NCI-H524 (cell line): Measurements from ENCODE around the gene BSCL2.
"Not testable (repeated sequence)": the region's sequence is repeated elsewhere in the genome, so short reads cannot be mapped to it uniquely, and the experiment has no call there.

ENCODE experiments used
- DNase-seq, 2 experiments: peaks; one replicate each; lab custom pipeline; 2025; lab: John Stamatoyannopoulos, UW

Gene BSCL2

DNA sequence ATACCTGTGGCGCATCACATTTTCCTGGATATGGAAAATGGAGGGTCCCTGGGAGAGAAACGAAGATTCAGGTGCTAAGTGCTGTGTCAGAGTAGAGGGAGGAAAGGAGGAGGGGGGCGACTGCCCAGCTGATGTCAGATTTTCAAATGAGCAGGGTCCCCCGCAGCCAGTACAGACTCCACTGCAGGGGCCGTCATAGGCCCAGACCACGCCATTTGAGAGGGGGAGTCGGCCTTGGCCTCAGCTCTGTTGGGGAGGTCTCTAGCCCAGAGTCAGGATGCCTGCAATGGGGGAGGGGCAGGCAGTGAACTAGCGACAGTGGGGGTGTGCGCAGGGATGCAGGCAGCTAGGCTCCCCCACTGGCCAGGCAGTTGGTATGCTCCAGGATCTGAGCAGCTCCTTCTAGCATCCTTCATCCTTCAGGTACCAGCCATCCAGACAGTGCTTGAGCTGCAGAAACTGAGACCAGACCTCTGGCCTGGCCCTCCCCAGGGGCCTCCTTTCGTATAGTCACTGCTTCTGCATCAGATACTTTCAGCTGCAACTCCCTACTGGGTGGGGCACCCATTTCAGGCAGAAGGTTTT lies at the start of gene BSCL2, which contains the start of gene GNG3:
TSS of gene BSCL2 (minus strand) at position 148 of the 585 bp plus-strand sequence. CDS start 229 bp downstream, outside the sequence.
TSS of gene GNG3 (plus strand) at position 400 of the 585 bp plus-strand sequence. CDS start 620 bp downstream, outside the sequence.
- no peak for DNase-seq

- DNase-seq, result no peak
These were observed 47.9 kb upstream of the BSCL2 start for GRCh38 chr11:62755086-62755615.

DNA sequence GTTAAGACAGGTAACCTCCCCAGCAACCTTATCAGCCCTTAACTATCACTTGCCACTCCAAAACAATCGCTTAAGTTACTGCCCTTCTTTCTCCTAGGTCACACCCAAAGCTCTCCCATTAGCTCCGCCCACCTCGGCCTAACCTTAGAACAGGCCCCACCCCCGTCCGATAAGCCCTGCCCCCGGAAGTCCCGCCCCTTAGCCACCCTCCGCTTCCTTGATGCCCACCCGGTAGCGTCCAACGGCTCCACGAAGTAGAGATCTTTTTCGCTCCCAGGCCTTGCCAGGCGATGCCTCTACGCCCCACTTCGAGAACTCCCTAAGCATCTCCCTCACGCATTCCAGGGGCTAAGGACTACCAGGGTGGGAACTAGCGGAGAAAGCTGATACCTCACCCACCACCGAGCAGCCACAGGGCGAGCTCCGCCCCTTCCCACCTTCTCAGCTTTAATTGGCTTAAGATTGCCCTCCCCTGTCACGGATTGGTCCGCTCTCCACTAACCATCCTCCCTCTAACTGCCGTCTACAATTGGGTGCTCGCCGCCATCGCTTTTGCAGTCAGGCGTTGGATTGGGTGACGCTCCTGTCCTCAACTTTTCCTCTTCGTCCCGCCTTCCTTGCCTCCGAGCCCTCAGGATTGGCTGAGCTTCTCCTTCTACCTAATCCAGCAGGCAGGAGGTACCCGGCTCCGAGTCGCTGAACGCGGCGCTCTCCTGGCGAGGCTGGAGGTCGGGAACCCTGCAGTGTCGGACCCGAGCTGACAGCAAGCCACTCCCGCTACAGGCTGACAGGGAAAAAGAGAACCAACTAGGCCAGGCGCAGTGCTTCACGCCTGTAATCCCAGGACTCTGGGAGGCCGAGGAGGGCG lies 46.7 kb upstream of the BSCL2 start, which contains the start of gene ZBTB3:
TSS of gene ZBTB3 (minus strand) at position 425 of the 868 bp plus-strand sequence. CDS start 496 bp downstream, outside the sequence.
- DNase-seq, result peak; percentile 98 to 99

DNA sequence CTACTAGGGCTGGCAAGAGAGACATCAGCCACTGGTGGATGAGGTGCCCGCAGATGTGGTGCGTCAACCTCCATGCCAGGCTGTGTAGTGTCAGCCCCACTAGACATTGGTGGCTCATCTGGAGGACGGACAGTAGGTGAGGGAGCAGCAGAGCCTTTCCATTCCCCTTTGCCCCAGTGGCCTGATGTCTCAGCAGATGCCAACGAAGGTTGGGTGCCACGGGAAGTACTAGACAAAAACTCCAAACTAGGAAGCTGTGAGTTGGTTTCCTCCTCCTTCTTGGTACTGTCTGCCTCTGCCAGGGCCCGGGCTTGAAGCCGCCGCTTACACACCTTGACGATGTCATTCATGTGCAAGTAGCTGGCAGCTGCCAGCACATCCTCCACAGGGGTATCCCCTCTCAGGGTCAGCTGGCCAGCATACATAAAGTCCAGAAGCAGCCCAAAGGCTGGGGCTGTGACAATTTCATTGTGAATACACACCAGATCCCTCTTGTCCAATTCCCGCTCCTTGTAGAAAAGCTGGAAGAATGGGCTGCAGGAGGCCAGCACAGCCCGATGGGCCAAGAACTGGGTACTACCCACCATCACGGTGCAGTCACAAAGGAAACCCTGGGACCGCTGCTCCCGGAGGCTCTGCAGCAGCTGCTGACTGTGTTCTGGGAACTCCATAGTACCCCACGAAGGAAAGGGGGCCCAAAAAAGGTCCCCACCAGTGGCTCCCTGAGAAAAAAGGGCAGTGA lies 45.9 kb upstream of the BSCL2 start:
- DNase-seq, result no peak

- no peak for DNase-seq
These were observed 45.1 kb upstream of the BSCL2 start for GRCh38 chr11:62752177-62752785.

DNA sequence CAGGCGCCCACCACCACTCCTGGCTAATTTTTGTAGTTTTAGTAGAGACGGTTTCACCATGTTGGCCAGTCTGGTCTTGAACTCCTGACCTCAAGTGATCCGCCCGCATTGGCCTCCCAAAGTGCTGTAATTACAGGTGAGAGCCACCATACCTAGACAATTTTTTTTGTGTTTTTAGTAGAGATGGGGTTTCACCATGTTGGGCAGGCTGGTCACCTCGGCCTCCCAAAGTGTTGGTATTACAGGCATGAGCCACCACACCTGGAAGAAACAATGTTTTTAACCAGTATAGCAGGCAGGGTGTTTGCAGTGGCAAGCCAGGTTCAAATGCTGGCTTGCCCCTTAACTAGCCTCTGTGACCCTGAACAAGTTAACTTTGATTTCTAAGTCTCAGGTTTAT lies 42.7 kb upstream of the BSCL2 start:
- not testable (repeated sequence) for DNase-seq

DNA sequence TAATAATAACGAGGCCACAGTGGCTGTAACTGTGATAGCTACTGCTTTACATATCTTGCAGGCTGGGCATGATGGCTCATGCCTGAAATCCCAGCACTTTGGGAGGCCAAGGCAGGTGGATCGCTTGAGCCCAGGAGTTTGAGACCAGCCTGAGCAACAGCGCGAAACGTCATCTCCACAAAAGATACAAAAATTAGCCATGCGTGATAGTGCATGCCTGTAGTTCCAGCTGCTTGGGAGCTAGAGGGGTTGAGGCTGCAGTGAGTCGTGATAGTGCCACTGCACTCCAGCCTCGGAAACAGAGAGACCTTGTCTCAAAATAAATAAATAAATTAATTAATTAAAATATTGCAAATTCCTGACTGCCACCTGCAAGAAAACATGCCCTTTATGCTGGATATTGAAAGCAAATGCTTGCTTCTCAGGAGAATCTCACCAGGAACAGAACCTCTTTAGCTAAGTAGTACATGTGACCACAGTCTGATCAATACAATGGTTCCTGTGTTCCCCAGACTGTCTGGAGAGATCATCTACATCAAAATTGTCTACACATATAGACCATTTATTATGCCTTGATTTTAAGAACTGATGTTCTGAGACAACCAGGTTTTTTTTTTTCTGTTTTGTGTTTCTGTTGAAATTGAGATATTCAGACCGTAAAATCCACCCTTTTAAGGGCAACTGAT lies 40.4 kb upstream of the BSCL2 start:
- no peak for DNase-seq

DNA sequence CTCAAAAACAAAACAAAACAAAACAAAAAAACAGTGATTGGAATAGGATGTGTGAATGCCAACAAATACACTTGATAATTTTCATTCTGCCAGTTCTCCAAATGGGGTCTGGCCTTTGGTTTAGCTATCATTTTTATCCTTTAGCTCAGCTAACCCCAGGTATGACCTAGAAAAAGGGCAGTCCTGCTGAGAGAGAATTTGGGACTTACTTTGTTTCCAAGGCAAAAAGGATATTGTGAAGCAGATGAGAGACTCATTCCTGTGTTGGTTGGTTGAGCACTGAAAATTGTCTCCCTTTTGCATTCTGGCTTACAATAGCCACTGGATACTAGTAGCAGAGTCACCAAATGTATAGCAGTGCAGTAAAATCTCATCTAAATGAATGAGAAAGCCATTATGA lies 30.0 kb upstream of the BSCL2 start:
- DNase-seq, result no peak

- DNase-seq, result no peak
These were observed 25.6 kb upstream of the BSCL2 start for GRCh38 chr11:62732830-62733229.

GRCh38 chr11:62730076-62730475 lies 22.9 kb upstream of the BSCL2 start:
- not testable (repeated sequence) for DNase-seq

- peak; percentile 71 to 74 for DNase-seq
These were observed 21.2 kb upstream of the BSCL2 start, which contains the start of gene TTC9C for GRCh38 chr11:62728171-62728988. TTC9C (plus strand) TSS chr11:62728486; CDS start chr11:62728849, 363 bp downstream.

DNA sequence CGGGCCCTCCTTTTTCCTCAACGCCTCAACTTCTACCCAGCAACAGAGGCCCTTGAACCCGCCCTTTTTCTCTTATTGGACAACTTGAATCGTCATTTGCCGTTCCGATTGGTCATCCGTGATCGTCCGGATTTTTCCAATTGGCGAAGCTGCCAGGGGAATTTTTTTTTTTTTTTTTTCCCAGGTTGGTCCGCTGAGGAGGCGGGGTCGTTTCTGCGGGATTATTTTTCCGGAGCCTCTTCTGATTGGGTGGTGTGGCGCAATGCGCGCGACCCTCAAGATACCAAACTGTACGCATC lies 20.6 kb upstream of the BSCL2 start:
- peak; percentile 95 to 97 for DNase-seq

- peak; percentile 98 for DNase-seq
These were observed 20.1 kb upstream of the BSCL2 start, which contains the start of gene HNRNPUL2 for GRCh38 chr11:62727165-62727871. HNRNPUL2 (minus strand) TSS chr11:62727457; CDS start chr11:62727156, 301 bp downstream.

GRCh38 chr11:62726915-62727164 lies 19.6 kb upstream of the BSCL2 start:
- DNase-seq, result peak in 1 of 2 experiments; percentile 38

DNA sequence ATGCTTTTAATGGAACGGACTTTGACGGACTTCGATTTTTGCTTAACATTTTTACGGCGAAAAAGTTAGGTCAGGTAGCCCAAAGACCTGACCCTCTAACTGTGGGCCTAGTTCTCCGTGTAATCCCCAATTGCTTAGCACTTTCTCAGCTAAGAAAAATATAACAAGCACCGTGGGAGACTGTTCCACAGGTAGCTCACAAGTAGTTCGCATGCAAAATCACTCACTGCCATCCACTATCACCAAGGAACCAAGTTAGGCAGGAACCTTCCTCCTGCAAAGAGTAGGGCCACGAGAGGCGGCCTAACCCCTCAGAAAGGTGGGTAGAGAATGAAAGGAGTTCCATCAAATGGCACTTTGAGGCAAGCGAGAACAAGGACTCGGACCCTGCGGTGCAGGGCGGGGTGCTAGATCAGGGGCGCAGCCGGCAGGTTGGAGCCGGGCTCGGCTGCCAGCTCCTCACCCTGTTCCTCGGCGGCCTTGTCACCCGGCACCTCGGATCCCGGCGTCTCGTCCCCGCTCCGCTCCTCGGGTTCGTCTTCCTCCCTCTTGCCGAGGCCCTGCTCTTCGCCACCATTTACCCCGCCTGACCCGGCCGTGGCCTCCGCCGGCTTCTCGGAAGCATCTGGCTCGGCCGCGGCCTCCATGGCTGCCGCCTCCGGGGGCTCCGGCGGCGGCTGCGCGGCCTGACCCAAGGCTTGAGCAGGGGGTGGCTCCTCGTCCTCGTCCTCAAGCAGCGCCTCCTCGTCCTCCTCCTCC lies 19.1 kb upstream of the BSCL2 start:
- no peak for DNase-seq

DNA sequence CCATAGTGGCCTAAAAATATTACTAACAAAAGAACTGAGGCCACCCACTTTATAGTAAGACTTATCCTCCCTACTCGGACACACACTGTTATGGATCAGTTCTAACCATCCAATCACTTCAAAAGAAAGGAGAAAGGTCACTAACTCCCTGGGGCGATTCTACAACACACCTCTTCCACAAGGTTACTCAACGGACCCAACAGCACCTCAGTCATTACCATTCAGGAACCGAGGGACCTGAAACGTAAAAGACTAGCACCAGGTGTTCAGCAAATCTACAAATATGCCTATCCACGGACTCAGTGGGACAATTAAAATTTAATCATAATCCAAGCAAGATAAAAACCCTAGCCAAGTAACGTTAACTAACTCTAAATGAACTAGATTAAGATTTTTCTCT lies 18.4 kb upstream of the BSCL2 start:
- DNase-seq, result no peak

GRCh38 chr11:62724171-62724570 lies 16.9 kb upstream of the BSCL2 start:
- DNase-seq, result no peak

- no peak for DNase-seq
These were observed 14.8 kb upstream of the BSCL2 start for GRCh38 chr11:62721994-62722393.
